Prostate gland (tissue), 2 donors: ENCODE data around the gene TTBK1.

ENCODE experiments used
- POLR2A ChIP-seq: fragments of 450-650 bp; IDR thresholded peaks from one replicate; pipeline ENCODE4 v1.6.1; 2016; ENCODE audit warnings: antibody characterized with exemption, mild to moderate bottlenecking
- POLR2AphosphoS5 ChIP-seq: sonication (generic); formaldehyde crosslinking; IDR thresholded peaks from one replicate; pipeline ENCODE4 v1.6.1; 2017; ENCODE audit warnings: antibody characterized with exemption
- TF ChIP-seq, protein P1 (sequence below), 4 experiments: fragments of 200-600 bp in 2 of 4; fragments of 450-650 bp in 2 of 4; sonication (generic) in 2 of 4; IDR thresholded peaks; 1 replicate in 3 of 4; 2 replicates in 1 of 4; pipeline ENCODE4 v1.5.1; 2016 to 2019; ENCODE audit warnings: antibody characterized with exemption in 4 of 4, mild to moderate bottlenecking in 2 of 4, moderate library complexity in 2 of 4

DNA sequence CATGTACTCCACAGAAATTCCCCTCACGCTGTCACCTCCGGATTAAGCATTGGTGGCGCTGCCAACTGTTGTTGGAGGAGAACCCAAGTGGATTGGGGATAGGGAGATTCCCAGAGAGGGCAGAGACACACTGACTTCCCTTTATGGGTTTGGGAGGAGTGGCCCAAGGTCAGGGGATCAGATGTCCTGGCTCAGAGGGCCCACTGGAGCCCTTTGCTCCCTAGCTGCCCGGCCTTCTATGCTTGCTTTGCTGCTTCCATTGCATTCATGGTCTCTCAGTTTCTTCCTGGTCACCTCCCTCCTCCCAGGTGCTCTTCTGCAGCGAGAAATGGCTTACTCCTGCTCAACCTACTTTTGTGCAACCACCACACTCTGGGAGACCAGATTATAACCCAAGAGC, 46.9 kb upstream of the TTBK1 start:
- TF ChIP-seq, protein P1, sequence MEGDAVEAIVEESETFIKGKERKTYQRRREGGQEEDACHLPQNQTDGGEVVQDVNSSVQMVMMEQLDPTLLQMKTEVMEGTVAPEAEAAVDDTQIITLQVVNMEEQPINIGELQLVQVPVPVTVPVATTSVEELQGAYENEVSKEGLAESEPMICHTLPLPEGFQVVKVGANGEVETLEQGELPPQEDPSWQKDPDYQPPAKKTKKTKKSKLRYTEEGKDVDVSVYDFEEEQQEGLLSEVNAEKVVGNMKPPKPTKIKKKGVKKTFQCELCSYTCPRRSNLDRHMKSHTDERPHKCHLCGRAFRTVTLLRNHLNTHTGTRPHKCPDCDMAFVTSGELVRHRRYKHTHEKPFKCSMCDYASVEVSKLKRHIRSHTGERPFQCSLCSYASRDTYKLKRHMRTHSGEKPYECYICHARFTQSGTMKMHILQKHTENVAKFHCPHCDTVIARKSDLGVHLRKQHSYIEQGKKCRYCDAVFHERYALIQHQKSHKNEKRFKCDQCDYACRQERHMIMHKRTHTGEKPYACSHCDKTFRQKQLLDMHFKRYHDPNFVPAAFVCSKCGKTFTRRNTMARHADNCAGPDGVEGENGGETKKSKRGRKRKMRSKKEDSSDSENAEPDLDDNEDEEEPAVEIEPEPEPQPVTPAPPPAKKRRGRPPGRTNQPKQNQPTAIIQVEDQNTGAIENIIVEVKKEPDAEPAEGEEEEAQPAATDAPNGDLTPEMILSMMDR (IDR thresholded peaks at IDR 0.05) = no peak
- no peak for TF ChIP-seq POLR2A
- TF ChIP-seq POLR2AphosphoS5 = no peak
